HEK293 (cell line): Measurements from ENCODE around the gene NUDCD3.

Source experiments
- ZNF133 ChIP-seq: fragments of 450-650 bp; formaldehyde crosslinking; IDR thresholded peaks from 2 replicates; pipeline ENCODE4 v1.5.1; 2016; ENCODE audit warnings: missing biosample characterization, missing genetic modification characterization
- ZNF155 ChIP-seq: fragments of 450-650 bp; formaldehyde crosslinking; IDR thresholded peaks from 2 replicates; pipeline ENCODE4 v1.5.1; 2016; ENCODE audit warnings: missing biosample characterization, missing genetic modification characterization
- ZNF654 ChIP-seq: fragments of 450-650 bp; formaldehyde crosslinking; IDR thresholded peaks from 2 replicates; pipeline ENCODE4 v1.5.1; 2016; ENCODE audit warnings: low read depth, missing biosample characterization, missing genetic modification characterization
- ZNF792 ChIP-seq: fragments of 450-650 bp; formaldehyde crosslinking; IDR thresholded peaks from 2 replicates; pipeline ENCODE4 v1.5.1; 2016; ENCODE audit warnings: missing biosample characterization, missing genetic modification characterization
- TF ChIP-seq, protein P1 (sequence below): fragments of 450-650 bp; IDR thresholded peaks from 2 replicates; pipeline ENCODE4 v1.5.1; 2018; ENCODE audit warnings: missing biosample characterization, mild to moderate bottlenecking, missing genetic modification characterization
- TF ChIP-seq, protein P2 (sequence below): fragments of 450-650 bp; formaldehyde crosslinking; IDR thresholded peaks from 2 replicates; pipeline ENCODE4 v1.5.1; 2016; ENCODE audit warnings: missing biosample characterization, missing genetic modification characterization
- TF ChIP-seq, protein P3 (sequence below): fragments of 450-650 bp; formaldehyde crosslinking; IDR thresholded peaks from 2 replicates; pipeline ENCODE4 v1.5.1; 2016; ENCODE audit warnings: missing biosample characterization, missing genetic modification characterization
- TF ChIP-seq, protein P4 (sequence below): fragments of 450-650 bp; formaldehyde crosslinking; IDR thresholded peaks from 2 replicates; pipeline ENCODE4 v1.5.1; 2016; ENCODE audit warnings: missing biosample characterization, missing genetic modification characterization
- TF ChIP-seq, protein P5 (sequence below): fragments of 450-650 bp; formaldehyde crosslinking; IDR thresholded peaks from 2 replicates; pipeline ENCODE4 v1.5.1; 2016; ENCODE audit warnings: missing biosample characterization, missing genetic modification characterization, borderline replicate concordance
- TF ChIP-seq, protein P6 (sequence below): fragments of 450-650 bp; formaldehyde crosslinking; IDR thresholded peaks from 2 replicates; pipeline ENCODE4 v1.5.1; 2016; ENCODE audit warnings: missing biosample characterization, missing genetic modification characterization
- TF ChIP-seq, protein P7 (sequence below): fragments of 450-650 bp; formaldehyde crosslinking; IDR thresholded peaks from 2 replicates; pipeline ENCODE4 v1.5.1; 2016; ENCODE audit warnings: missing biosample characterization, missing genetic modification characterization, low read depth
- TF ChIP-seq, protein P8 (sequence below): fragments of 450-650 bp; formaldehyde crosslinking; IDR thresholded peaks from 2 replicates; pipeline ENCODE4 v1.5.1; 2016; ENCODE audit warnings: missing biosample characterization, missing genetic modification characterization, borderline replicate concordance
- TF ChIP-seq, protein P9 (sequence below): fragments of 450-650 bp; formaldehyde crosslinking; IDR thresholded peaks from 2 replicates; pipeline ENCODE4 v1.5.1; 2016; ENCODE audit warnings: missing biosample characterization, missing genetic modification characterization

DNA sequence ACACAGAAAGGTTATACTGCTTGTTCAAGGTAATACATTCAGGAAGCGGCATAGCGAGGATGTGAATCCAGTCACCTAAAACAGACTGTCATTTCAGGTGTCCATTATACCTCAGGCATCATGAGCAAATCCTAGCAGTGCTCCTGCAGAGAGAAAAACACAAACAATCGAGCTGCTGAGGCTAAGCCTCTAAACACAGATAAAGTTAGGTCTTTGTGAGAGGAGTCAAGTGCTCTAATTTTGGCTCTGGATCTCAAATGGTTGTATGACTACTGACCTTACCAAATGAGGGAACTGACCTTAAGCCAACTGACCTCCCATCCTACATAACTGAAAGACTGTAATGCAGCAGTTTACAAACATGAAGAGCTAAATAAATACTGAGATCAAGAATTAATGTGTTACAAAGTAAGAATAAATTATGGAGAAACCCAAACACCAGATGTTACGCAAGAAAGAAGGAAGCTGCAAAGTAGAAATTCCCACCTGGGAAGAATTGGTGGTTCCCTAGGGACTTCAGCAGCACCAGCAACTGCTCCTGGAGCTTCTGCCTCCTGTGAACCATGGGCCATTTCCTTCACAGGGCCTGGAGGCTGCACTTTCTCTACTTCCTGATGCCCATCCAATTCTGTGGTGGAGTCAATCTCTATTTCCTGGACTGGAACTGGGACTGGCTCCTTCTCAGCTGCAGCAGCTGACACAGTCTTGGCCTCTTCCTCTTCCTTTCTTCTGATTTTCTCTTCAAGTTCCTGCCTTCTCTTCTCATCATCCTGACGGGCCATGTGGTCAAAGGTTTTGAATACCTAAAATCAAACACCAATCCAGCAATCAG, 5.8 kb downstream of the NUDCD3 start:
- TF ChIP-seq, protein P1, sequence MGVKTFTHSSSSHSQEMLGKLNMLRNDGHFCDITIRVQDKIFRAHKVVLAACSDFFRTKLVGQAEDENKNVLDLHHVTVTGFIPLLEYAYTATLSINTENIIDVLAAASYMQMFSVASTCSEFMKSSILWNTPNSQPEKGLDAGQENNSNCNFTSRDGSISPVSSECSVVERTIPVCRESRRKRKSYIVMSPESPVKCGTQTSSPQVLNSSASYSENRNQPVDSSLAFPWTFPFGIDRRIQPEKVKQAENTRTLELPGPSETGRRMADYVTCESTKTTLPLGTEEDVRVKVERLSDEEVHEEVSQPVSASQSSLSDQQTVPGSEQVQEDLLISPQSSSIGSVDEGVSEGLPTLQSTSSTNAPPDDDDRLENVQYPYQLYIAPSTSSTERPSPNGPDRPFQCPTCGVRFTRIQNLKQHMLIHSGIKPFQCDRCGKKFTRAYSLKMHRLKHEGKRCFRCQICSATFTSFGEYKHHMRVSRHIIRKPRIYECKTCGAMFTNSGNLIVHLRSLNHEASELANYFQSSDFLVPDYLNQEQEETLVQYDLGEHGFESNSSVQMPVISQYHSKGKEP = no peak
- TF ChIP-seq, protein P2, sequence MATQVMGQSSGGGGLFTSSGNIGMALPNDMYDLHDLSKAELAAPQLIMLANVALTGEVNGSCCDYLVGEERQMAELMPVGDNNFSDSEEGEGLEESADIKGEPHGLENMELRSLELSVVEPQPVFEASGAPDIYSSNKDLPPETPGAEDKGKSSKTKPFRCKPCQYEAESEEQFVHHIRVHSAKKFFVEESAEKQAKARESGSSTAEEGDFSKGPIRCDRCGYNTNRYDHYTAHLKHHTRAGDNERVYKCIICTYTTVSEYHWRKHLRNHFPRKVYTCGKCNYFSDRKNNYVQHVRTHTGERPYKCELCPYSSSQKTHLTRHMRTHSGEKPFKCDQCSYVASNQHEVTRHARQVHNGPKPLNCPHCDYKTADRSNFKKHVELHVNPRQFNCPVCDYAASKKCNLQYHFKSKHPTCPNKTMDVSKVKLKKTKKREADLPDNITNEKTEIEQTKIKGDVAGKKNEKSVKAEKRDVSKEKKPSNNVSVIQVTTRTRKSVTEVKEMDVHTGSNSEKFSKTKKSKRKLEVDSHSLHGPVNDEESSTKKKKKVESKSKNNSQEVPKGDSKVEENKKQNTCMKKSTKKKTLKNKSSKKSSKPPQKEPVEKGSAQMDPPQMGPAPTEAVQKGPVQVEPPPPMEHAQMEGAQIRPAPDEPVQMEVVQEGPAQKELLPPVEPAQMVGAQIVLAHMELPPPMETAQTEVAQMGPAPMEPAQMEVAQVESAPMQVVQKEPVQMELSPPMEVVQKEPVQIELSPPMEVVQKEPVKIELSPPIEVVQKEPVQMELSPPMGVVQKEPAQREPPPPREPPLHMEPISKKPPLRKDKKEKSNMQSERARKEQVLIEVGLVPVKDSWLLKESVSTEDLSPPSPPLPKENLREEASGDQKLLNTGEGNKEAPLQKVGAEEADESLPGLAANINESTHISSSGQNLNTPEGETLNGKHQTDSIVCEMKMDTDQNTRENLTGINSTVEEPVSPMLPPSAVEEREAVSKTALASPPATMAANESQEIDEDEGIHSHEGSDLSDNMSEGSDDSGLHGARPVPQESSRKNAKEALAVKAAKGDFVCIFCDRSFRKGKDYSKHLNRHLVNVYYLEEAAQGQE (tag by site-specific recombination) = no peak
- TF ChIP-seq, protein P3, sequence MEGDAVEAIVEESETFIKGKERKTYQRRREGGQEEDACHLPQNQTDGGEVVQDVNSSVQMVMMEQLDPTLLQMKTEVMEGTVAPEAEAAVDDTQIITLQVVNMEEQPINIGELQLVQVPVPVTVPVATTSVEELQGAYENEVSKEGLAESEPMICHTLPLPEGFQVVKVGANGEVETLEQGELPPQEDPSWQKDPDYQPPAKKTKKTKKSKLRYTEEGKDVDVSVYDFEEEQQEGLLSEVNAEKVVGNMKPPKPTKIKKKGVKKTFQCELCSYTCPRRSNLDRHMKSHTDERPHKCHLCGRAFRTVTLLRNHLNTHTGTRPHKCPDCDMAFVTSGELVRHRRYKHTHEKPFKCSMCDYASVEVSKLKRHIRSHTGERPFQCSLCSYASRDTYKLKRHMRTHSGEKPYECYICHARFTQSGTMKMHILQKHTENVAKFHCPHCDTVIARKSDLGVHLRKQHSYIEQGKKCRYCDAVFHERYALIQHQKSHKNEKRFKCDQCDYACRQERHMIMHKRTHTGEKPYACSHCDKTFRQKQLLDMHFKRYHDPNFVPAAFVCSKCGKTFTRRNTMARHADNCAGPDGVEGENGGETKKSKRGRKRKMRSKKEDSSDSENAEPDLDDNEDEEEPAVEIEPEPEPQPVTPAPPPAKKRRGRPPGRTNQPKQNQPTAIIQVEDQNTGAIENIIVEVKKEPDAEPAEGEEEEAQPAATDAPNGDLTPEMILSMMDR (tag by site-specific recombination) = no peak
- TF ChIP-seq, protein P4, sequence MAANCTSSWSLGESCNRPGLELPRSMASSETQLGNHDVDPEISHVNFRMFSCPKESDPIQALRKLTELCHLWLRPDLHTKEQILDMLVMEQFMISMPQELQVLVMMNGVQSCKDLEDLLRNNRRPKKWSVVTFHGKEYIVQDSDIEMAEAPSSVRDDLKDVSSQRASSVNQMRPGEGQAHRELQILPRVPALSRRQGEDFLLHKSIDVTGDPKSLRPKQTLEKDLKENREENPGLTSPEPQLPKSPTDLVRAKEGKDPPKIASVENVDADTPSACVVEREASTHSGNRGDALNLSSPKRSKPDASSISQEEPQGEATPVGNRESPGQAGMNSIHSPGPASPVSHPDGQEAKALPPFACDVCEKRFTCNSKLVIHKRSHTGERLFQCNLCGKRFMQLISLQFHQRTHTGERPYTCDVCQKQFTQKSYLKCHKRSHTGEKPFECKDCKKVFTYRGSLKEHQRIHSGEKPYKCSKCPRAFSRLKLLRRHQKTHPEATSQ = no peak
- no peak for TF ChIP-seq ZNF155 (tag by site-specific recombination)
- no peak for TF ChIP-seq ZNF133 (tag by site-specific recombination)
- TF ChIP-seq, protein P5, sequence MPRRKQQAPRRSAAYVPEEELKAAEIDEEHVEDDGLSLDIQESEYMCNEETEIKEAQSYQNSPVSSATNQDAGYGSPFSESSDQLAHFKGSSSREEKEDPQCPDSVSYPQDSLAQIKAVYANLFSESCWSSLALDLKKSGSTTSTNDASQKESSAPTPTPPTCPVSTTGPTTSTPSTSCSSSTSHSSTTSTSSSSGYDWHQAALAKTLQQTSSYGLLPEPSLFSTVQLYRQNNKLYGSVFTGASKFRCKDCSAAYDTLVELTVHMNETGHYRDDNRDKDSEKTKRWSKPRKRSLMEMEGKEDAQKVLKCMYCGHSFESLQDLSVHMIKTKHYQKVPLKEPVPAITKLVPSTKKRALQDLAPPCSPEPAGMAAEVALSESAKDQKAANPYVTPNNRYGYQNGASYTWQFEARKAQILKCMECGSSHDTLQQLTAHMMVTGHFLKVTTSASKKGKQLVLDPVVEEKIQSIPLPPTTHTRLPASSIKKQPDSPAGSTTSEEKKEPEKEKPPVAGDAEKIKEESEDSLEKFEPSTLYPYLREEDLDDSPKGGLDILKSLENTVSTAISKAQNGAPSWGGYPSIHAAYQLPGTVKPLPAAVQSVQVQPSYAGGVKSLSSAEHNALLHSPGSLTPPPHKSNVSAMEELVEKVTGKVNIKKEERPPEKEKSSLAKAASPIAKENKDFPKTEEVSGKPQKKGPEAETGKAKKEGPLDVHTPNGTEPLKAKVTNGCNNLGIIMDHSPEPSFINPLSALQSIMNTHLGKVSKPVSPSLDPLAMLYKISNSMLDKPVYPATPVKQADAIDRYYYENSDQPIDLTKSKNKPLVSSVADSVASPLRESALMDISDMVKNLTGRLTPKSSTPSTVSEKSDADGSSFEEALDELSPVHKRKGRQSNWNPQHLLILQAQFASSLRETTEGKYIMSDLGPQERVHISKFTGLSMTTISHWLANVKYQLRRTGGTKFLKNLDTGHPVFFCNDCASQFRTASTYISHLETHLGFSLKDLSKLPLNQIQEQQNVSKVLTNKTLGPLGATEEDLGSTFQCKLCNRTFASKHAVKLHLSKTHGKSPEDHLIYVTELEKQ = no peak
- TF ChIP-seq, protein P6, sequence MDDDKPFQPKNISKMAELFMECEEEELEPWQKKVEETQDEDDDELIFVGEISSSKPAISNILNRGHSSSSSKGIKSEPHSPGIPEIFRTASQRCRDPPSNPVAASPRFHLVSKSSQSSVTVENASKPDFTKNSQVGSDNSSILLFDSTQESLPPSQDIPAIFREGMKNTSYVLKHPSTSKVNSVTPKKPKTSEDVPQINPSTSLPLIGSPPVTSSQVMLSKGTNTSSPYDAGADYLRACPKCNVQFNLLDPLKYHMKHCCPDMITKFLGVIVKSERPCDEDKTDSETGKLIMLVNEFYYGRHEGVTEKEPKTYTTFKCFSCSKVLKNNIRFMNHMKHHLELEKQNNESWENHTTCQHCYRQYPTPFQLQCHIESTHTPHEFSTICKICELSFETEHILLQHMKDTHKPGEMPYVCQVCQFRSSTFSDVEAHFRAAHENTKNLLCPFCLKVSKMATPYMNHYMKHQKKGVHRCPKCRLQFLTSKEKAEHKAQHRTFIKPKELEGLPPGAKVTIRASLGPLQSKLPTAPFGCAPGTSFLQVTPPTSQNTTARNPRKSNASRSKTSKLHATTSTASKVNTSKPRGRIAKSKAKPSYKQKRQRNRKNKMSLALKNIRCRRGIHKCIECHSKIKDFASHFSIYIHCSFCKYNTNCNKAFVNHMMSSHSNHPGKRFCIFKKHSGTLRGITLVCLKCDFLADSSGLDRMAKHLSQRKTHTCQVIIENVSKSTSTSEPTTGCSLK (tag by site-specific recombination) = no peak
- TF ChIP-seq, protein P7, sequence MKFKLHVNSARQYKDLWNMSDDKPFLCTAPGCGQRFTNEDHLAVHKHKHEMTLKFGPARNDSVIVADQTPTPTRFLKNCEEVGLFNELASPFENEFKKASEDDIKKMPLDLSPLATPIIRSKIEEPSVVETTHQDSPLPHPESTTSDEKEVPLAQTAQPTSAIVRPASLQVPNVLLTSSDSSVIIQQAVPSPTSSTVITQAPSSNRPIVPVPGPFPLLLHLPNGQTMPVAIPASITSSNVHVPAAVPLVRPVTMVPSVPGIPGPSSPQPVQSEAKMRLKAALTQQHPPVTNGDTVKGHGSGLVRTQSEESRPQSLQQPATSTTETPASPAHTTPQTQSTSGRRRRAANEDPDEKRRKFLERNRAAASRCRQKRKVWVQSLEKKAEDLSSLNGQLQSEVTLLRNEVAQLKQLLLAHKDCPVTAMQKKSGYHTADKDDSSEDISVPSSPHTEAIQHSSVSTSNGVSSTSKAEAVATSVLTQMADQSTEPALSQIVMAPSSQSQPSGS (tag by site-specific recombination) = no peak
- TF ChIP-seq, protein P8, sequence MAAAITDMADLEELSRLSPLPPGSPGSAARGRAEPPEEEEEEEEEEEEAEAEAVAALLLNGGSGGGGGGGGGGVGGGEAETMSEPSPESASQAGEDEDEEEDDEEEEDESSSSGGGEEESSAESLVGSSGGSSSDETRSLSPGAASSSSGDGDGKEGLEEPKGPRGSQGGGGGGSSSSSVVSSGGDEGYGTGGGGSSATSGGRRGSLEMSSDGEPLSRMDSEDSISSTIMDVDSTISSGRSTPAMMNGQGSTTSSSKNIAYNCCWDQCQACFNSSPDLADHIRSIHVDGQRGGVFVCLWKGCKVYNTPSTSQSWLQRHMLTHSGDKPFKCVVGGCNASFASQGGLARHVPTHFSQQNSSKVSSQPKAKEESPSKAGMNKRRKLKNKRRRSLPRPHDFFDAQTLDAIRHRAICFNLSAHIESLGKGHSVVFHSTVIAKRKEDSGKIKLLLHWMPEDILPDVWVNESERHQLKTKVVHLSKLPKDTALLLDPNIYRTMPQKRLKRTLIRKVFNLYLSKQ (tag by site-specific recombination) = no peak
- TF ChIP-seq ZNF792 (tag by site-specific recombination) = no peak
- TF ChIP-seq, protein P9, sequence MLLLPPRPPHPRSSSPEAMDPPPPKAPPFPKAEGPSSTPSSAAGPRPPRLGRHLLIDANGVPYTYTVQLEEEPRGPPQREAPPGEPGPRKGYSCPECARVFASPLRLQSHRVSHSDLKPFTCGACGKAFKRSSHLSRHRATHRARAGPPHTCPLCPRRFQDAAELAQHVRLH (tag by site-specific recombination) = no peak
- TF ChIP-seq ZNF654 (tag by site-specific recombination) = no peak
